HG02588 (cell line): Measurements from ENCODE around the gene NACA.

Experiments
- ATAC-seq: cut with Tn5 transposase; IDR thresholded peaks from one replicate; pipeline ENCODE4 v1.9.1; 2021; ENCODE audit warnings: mild to moderate bottlenecking, moderate library complexity; ENCODE audit not compliant: unreplicated experiment

The NACA gene

DNA sequence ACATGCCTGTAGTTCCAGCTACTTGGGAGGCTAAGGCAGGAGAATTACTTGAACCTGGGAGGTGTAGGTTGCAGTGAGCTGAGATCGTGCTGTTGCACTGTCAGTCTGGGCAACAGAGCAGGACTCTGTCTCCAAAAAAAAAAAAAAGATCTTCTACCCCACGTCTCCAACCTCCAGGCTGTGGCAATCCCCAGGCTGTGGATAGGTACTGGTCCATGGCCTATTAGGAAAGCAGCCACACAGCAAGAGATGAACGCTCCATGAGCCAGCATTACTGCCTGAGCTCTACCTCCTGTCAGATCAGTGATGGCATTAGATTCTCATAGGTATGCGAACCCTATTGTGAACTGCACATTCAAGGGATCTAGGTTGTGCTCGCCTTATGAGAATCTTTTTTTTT lies 30.9 kb downstream of the NACA start:
- no peak for ATAC-seq

DNA sequence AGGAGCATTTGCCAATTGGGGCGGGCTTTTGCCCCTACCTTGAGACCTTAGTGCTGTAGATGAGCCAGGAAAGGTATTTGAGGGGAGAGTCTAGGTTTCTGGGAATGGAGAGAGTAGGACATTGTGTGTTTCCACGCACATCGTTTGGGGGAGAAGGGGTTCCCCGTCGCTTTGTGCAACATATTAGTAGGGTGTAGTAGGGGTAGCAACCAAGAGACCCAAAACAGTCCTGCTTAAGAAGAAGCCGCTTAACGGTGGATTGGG lies 36.3 kb downstream of the NACA start:
- no peak for ATAC-seq

DNA sequence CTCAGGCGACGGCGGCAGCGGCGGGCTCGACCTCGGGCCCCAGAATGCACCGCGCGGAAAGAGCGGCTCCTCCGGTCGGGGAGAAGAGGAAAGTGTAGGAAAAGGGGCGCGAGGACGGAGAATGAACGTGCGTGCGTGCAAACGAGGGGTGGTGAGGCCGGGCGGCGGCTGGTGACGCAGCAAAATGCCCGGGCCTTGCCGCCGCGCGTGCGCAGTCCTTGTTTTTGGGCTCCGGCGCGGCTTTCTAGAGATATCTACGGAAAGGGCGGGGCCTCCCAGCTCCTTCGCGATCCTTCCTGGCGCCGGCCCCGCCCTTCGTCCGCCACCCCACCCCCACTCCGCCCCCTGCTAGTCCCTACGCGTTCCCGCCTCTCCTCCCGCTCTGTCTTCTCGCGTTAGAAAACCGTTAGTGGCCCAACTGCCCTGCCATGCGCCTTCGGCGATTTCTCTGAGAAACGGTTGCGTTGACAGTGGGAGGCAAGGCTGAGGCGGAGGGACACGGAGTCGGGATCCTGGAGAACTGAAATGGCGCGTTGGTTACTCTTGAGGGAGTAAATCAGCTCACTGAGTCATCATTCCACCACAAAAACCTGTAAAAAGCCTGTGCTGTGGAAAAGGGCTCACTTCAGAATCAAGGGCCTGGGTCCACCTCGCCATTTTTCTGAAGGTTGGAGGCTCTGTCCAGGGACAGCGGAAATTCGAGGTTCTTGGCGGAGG lies 36.8 kb downstream of the NACA start, which contains the start of gene PTGES3:
Gene PTGES3, minus strand, starts transcription at position 156 of the 717 bp plus-strand sequence. CDS start 285 bp downstream, outside the sequence.
- ATAC-seq: peak; percentile 69

DNA sequence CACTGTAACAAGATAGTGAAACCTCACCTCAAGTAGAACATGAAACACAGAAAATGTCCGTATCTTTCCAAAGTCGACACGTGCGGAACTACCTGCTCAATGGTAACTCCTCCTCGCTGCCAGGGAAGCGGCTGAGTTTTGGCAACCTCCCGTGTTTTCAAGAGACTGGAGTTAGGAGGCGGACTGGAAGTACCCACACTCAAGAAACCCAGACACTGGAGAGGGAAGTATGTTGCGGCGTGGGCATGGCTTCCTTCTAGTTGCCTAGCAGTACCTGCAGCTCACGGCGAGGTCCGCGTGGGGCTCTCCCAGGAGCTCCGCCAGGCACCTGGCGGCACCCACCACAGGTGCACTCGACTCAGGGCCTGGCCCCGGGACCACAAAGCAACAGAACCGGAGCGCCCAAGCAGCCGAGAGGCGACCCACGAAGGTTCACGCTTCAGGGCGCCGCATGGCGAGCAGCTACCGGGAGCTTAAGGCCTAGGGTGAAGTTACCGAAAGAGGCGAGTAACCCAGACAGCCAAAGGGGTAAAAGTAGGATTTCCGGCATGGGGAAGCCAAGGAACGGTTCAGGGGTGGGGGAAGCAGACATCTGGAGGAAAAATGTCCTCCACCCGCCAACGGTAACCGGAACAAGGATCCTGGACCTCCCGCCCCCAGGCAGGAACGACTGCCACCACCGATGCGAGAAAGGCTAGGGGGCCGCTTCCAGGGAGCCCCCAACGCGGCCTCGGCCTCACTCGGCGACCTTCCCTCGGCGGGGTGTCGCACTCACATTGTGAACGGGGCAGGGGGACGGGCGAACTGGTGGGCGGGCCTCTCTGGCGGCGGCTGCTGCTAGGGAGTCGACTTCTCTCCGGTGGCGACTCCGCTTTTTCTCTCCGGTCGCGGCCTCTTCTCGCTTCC lies 37.6 kb downstream of the NACA start:
- no peak for ATAC-seq

DNA sequence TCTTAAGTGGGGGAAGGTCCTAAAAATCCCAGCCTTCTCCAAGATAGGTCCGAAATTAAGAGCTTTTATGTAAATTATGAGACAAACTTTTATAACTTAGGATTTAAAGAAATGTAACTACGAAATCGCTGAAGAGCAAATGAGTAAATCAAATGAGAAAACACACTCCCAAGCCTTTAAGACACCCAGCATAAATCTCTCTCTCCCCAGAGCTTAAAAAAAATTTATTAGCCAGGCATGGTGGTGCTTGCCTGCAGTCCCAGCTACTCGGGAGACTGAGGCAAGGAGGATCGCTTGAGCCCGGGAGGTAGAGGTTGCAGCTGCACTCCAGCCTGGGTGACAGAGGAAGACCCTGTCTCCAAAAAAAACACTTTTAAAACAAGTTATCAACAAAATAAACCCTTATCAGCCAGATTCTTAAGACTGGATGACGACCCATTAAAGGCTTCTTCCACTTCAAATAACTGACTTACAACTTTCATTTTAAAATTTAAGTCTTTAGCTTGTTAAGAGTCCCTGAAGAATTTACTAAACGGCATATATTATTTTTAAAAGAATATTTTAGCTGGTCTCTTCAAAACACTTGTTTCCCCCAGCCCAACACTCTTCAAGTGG lies 40.2 kb downstream of the NACA start:
- no peak for ATAC-seq

DNA sequence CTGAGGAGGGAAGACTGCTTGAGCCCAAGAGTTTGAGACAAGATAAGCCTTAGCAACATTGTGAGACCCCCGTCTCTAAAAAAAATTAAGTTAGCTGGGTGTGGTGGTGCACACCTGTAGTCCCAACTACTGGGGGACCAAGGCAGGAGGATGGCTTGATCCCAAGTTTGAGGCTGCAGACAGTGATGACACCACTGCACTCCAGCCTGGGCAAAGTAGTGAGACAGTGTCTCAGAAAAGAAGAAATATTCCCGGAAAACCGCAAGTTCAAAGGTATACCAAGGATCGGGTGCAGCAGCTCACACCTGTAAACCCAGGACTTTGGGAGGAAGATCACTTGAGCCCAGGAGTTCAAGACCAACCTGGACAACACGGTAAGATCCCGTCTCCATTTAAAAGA lies 42.8 kb downstream of the NACA start:
- ATAC-seq: no peak

DNA sequence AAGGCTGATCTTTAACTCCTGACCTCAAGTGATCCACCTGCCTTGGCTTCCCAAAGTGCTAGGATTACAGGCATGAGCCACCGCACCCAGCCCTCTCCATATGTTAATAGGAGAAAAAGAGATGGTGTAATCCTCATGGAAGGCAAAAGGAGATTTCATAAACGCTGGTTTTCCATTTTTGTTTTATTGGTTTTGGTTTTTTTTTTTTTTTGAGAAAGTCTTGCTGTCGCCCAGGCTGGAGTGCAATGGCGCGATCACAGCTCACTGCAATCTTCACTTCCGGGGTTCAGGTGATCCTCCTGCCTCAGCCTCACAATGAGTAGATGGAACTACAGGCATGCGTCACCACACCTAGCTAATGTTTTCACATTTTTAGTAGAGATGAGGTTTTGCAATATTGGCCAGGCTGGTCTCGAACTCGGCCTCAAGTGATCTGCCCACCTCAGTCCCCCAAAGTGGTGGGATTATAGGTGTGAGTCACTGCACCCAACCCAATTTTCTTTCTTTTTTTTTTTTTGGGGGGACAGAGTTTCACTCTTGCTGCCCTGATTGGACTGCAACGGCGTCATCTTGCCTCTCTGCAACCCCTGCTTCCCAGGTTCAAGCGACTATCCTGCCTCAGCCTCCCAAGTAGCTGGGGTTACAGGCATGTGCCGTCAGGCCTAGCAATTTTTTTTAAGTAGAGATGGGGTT lies 45.1 kb downstream of the NACA start:
- ATAC-seq: no peak

DNA sequence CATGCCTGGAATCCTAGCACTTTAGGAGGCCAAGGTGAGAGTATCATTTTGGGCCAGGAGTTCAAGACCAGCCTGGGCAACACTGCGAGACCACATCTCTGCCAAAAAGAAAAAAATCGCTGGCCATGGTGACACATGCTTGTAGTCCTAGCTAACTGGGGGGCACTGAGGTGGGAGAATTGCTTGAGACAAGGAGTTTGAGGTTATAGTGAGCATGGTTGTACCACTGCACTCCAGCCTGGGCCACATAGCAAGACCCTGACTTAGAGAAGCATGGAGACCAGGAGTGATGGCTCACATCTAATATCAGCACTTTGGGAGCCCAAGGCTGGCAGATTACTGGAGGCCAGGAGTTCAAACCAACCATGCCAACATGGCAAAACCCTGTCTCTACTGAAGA lies 46.2 kb downstream of the NACA start:
- no peak for ATAC-seq

DNA sequence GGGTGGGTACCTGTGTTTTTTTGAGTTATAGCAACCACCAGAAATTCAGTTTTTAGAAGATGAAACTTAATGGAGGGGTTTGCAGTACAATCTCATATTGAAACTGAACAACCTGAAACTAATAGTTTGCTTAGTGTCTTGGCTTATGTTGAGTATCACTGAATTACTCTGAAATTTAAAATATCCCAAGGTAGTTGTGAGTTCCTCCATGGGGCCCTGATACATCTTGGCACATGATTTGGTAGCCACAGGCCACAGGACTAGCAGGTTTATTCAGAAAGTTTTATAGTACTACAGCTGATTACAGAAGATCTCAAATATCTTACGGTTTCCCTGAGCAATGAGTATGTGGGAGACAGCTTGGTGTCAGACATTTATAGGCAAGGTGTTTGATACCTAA lies 47.4 kb downstream of the NACA start:
- ATAC-seq: peak; percentile 54

DNA sequence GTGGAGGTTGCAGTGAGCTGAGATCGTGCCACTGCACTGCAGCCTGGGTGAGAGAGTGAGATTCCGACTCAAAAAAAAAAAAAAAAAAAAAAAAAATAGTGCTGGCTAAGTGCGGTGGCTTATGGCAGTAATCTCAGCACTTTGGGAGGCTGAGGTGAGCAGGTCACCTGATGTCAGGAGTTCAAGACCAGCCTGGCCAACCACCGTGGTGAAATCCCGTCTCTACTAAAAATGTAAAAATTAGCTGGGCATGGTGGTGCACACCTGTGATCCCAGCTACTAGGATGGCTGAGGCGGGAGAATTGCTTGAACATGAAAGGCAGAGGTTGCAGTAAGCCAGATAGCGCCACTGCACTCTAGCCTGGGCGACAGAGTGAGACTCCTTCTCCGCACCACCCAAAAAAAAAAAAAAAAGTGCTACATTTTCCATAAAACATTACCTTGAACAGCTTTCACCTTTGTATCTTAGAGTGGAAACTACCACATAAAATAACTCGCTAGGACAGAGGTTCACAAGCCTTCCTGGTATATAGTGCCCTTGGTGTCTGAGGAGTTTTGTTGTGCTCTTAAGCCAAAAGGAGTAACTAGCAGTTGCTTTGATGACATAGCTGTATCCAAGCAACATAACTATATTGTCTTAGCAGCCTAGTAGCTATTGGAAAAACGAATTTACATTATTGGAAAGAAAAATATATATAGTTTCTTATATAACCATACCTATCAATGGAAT lies 48.1 kb downstream of the NACA start:
- no peak for ATAC-seq

DNA sequence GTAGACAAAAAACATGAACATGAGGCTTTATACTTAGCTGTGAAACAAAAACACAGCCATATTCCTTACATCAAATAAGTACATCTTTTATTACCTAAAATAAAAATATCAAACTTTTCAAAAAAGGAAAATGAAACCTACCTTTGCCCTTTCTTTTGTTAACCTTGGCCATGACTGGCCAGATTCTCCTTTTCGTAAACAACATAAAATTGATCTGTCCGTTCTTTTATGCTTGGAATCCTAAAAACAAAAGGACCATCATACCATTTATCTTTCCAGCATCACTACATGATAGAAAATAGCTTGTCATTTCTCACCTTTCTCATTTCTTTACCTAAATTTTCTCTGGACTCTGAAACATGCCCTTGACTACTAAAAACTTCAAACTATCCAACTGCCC lies 53.5 kb downstream of the NACA start:
- ATAC-seq: no peak

DNA sequence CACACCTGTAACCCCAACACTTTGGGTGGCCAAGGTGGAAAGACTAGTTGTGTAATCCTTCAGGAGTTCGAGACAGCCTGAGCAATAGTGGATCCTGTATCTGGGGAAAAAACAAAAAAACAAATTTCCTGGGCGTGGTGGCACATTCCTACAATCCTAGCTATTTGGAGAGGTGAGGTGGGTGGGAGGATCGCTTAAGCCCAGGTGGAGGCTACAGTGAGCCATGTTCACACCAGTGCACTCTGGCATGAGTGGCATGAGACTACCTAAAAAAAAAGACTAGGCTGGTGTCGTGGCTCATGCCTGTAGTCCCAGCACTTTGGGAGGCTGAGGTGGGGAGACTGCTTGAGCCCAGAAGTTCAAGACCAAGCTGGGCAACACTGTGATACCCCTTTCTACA lies 54.3 kb downstream of the NACA start:
- no peak for ATAC-seq

DNA sequence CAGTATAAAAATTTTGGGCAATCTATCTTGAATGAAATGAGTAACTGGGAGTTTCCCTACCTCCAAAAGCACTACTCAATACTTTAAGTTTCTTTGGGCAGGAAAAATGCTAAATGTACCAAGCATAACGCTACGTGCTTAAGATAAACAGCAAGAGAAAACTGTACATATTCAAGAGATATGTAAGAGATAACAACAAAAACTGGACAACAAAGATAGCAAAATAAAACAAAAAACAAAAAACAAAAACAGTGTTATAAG lies 57.0 kb downstream of the NACA start:
- ATAC-seq: no peak
